Measurements from ENCODE around the gene TRPM3.

DNA sequence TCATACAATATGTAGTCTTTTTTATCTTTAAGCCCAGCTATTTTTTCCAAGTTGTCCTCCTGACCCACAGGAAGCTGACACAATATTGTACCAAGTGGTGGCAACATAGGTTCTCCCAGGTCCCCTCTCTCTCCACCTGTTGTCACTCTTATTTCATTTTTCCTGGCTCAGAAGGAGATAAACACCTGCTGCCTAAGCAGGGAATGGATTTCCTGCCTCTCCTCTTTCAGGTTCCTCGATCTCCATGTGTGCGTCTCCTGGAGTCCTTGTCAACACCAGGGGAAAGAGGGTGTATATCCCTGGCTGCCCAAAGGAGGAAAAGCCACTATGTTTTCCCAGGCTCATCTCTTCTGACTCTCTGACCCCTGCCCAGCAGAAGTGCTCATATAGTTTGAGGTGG, 625.2 kb downstream of the TRPM3 start:
- TF ChIP-seq CTCF (conservative IDR thresholded peaks at IDR 0.05) (no peak), ZFX (IDR thresholded peaks at IDR 0.05) (no peak)

All from C4-2B (cell line).